ENCODE measurements around the gene FAT1.

DNA sequence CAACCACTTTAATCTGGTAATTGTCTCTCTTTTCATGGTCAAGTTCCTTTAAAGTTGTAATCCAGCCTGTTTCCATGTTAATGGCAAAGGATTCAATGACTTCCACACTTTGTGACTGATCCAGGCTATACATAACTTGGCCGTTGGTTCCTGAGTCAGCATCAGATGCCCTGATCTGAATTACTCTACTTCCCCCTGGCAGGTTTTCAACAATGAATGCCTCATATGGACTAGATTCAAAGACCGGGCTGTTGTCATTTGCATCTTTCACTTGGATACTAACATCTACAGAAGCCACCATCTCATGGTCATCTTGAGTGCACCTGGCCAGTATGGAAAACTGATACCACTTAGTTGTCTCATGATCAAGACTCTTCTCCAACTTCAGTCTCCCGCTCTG lies 105.7 kb downstream of the FAT1 start:
- TF ChIP-seq POLR2A (IDR thresholded peaks at IDR 0.05) = no peak
- TF ChIP-seq, protein P1, sequence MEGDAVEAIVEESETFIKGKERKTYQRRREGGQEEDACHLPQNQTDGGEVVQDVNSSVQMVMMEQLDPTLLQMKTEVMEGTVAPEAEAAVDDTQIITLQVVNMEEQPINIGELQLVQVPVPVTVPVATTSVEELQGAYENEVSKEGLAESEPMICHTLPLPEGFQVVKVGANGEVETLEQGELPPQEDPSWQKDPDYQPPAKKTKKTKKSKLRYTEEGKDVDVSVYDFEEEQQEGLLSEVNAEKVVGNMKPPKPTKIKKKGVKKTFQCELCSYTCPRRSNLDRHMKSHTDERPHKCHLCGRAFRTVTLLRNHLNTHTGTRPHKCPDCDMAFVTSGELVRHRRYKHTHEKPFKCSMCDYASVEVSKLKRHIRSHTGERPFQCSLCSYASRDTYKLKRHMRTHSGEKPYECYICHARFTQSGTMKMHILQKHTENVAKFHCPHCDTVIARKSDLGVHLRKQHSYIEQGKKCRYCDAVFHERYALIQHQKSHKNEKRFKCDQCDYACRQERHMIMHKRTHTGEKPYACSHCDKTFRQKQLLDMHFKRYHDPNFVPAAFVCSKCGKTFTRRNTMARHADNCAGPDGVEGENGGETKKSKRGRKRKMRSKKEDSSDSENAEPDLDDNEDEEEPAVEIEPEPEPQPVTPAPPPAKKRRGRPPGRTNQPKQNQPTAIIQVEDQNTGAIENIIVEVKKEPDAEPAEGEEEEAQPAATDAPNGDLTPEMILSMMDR (IDR thresholded peaks at IDR 0.05 in 4 of 5, conservative IDR thresholded peaks at IDR 0.05 in 1 of 5) = no peak

All from gastrocnemius medialis (tissue), 4 donors.